ENCODE results near the gene PUSL1.

GRCh38 chr1:1284221-1285101 lies 23.9 kb upstream of the PUSL1 start:
- TF ChIP-seq EZH2phosphoT487 (IDR thresholded peaks at IDR 0.05; ENCODE audit: low read depth) (no peak), CTCF (IDR thresholded peaks at IDR 0.05; ENCODE audit: low read depth, low read length) (no peak)

Data from OCI-LY3 (cell line).